Mesenteric fat pad (tissue), 1 donor: ENCODE measurements around the gene GARIN5A. TPM values are rescaled to one million over a fixed set of nuclear protein-coding genes. Genes with fewer than 3 reads are reported as not detected.
"Not testable (repeated sequence)": the region's sequence is repeated elsewhere in the genome, so short reads cannot be mapped to it uniquely, and the experiment has no call there.

Experiments used
- DNase-seq: peaks from one replicate; pipeline ENCODE4 v3.0.0-alpha.2; 2020; ENCODE audit warnings: low spot score
- total RNA-seq: library from RNA; stranded (reverse); fragmentation: NEBNext Ultra II Directional; extraction: Animal tissue kit (Norgen Biotek cat#: 25700); gene quantifications from one replicate; pipeline ENCODE4 v1.2.1, GENCODE V29; 2021
- donor health status: DM: yes; HTN: yes; CAD: no.

GARIN5A gene
- total RNA-seq, 1 donor from 2014 or later = 0.35 TPM

DNA sequence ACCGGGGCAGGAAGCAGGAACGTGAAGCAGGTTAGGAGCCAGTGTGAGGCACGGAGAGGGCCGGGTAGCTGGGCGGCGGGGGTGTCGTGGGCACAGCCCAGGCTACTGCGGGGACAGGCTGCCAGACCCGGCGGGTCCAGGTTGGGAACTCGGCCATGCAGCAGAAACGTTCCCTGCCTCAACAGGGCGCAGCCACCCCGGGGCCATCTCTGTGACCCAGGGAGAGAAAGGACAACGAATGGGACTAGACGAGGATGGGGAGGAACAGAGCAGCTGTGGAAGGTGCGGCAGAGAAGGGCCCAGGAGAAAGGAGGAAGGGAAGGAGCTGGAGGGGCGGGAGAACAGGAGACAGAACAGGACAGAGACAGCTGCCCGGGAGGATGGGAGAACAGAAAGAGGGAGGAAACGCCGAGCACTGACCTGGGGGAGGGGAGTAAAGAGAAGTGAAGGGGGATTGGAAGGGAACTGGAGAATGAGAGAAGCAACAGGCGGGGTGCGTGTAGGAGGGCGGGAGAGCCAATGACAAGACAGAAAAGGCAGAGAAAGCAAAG is 12.9 kb upstream of the GARIN5A start:
- no peak for DNase-seq

DNA sequence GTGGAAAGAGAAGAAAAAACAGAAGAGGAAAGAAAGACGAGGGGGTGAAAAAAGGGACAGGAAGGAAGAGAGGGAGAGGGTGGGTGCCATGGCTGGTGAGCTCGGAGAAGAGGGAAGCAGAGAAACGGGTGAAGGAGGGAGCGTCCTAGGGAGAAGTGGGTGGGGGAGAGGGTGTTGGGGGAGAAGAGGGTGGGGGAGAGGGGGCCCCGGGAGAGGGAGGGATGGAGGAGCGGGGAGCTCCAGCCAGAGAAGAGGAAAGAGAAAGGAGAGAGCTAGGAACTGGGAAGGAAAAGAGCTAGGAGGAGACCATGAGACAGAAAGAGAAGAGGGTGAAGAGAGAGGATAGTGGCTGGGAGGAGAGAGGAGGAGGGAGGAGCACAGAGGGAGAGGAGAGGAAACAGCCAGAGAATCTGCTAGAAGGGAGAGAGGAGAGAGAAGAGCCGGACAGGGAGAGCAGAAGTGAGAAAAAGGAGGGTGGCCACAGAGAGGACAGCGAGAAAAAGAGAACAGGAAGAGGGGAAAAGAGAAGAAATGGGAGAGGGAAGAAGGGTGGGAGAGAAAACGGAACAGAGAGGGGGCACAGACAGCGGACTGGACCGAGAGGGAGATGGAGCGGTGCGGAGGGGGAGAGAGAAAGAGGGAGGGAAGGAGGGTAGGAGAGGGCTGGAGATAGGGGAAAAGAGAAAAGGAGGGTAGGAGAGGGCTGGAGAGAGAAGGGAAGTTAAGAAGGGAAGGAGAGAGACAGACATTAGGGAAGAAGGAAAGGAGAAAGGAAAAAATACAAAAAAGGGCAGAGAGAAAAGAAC is 11.9 kb upstream of the GARIN5A start:
- no peak for DNase-seq

DNA sequence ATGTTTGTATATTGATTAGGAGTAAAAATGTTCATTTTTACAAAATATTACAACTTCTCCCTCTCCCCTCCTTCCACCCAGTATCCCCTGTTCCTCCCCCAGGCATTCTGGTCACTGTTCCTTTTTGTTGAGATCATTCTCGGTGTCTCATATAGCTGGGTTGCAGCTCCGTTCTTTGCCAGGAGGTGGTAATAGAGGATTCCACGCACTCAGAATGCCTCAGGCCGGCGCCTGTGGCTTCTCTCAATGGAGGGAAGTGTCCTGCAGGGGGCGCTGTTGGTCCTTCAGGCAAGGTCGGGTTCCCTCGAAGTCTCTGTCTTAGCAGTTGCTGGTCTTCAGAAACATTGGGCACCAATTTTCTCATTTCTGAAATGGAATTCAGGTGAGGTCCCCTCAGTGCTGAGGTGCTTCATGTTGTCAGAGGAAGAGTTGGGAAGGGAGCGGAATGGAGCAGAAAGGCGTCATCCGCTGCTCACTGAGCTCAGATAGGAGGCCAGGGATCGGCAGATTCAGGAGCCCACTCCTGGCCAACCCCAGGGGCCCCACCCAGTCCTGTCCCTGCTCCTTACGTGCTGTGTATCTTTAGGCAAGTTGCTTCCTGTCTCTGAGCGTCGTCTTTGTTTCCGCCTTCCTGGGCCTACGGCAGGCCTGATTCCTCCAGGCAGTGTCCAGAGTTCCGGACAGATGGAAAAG is 10.3 kb upstream of the GARIN5A start:
- DNase-seq = no peak

DNA sequence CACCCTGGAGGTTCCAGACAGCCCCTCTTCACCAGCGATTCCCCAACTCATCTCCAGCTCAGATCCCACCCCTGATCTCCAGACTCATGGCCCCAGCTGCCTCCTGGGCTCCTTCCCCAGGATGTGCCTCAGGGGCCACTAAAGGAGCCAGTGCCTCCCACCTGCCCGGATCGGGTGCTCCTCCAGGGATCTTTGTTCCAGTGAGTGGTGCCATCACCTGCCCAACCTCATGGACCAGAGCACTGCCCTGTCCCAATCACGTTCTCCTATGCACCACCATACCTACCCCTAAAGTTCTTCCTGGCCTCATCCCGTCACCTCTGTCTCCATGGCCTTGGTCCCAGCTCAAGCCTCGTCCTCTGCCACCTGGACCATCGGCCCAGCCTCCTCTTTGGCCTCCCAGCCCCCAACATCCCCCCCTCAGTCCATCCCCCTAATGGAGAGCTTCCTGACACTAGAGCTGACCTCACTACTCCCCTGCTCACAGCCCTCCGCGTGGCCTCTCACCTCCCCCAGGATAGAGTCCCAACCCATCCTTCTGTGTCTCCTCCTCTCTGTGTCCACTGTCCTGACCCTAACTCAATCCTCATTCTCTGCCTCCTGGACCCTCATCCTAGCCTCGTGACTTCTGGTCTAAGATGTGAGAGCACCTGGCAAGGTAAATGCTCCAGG is 8.8 kb upstream of the GARIN5A start:
- DNase-seq = no peak

DNA sequence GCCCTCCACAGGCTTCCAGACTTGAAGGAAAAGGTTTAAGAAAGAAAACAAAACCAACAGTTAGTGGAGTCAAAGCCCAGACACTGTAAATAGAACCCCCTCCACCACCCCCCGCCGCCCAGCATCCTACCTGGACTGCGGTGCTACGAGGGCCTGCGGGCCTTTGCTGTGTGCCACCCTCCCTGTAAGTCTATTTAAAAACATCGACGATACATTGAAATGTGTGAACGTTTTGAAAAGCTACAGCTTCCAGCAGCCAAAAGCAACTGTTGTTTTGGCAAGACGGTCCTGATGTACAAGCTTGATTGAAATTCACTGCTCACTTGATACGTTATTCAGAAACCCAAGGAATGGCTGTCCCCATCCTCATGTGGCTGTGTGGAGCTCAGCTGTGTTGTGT is 6.3 kb upstream of the GARIN5A start:
- DNase-seq = no peak

DNA sequence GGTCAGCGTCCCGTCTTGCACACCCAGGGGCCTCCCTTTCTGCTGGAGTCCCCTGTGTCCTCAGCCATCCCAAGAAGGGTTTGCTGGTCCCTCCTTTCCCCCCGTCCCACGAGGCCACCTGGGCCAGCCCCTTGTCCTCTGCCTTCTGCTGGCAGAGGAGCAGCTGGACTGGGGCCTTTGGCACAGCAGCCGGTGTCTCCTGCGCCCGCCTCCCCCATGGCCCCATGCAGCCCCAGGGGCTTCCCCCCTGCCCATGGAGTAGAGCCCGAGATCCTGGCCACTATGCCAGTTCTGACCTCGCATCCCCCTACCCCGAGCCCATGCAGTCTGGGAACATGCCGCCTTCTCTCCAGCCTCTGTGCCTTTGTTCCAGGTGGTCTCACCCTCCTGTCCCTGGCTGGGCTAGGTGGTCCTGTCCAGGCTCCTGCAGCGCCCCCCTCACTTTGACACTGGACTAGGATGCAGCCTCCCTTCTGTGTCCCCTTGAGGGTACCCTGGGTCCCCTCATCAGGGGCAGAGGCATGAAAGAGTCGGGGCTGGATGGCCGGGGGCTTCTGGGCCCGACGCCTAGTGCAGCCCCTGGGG is 5.7 kb upstream of the GARIN5A start:
- no peak for DNase-seq

DNA sequence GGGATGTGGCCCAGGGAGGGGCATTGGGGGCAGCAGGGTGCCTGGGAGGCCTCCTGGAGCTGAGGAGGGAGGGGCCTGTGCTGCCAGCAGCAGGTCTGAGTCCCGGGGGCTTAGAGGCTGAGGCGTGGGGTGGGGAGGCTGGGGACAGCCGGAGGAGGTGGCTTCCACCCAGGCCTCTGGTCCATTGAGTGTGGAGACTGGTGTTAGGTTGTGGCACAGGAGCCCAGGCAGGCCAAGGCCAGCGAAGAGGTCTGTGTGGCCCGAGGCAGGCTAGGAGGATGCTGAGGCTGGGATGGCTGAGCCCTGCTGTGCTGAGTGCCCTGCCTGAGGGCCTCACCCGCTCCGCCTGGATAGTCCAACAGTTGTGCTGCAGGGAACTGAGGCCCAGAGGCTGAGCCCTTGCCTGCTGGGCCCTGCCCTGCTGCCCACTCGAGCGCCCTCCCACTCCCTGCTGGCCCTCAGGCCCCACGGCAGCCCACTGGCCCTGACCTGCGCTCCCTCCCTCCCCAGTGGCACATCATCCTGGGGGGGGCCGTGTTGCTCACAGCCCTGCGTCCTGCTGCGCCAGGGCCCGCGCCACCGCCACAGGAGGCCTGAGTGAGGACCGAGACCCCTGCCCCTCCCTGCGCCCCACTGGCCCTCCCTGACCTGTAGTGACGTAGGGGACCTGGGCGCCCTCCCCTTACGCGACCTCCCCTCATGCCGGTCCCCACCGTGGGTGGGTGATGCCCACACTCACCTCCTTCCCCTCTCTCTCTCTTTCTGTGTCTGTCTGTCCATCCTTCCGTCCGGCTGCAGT is 4.9 kb upstream of the GARIN5A start:
- DNase-seq = peak; percentile 86

DNA sequence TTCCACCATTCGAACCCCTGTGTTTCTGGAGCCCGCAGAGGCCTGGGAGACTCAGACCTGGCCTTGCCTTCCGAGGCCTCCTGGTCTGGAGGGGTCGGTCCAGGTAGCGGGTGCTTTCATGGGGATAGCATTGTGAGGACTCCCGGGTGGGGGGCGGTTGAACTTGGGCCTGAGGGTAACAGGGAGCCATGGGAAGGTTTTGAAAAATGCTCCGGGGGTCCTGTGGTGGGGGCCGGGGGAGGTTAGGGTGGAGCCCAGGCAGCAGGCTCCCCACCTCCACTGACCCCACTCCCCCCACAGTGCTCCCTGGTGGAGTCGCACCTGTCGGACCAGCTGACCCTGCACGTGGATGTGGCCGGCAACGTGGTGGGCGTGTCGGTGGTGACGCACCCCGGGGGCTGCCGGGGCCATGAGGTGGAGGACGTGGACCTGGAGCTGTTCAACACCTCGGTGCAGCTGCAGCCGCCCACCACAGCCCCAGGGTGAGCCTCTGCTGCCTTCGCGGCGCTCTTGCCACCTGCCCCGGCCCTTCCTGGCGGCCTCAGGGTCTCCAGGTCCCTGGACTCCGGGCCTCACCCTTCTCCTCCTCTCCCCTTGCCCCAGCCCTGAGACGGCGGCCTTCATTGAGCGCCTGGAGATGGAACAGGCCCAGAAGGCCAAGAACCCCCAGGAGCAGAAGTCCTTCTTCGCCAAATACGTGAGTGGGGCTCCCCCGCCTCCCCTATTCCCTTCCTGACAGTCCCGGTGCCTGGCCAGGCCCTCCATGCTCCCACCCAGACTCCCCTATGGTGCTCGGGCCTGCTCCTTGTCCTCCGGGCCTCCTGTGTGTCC is 3.8 kb upstream of the GARIN5A start:
- DNase-seq = peak; percentile 83

DNA sequence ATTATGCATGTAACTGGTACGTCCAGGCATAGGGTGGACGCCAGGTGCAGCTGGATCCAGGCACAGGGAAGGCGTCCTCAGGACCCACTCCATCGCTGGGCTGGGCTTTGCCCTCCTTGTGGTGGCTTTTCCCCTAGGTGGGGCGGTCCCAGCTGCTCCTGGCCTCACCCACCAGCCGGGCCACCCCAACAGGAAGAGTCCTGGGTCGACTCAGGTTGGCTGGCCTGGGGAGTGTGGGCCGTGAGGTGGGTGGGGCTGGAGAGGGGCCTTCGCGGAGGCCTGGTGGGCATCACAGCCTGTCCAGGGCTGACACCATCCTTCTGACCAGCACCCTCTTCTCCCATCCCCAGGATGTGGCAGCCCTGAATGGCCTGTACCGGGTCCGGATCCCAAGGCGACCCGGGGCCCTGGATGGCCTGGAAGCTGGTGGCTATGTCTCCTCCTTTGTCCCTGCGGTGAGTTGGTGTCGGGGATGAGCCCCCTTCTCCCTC is 3.2 kb upstream of the GARIN5A start:
- DNase-seq = no peak

DNA sequence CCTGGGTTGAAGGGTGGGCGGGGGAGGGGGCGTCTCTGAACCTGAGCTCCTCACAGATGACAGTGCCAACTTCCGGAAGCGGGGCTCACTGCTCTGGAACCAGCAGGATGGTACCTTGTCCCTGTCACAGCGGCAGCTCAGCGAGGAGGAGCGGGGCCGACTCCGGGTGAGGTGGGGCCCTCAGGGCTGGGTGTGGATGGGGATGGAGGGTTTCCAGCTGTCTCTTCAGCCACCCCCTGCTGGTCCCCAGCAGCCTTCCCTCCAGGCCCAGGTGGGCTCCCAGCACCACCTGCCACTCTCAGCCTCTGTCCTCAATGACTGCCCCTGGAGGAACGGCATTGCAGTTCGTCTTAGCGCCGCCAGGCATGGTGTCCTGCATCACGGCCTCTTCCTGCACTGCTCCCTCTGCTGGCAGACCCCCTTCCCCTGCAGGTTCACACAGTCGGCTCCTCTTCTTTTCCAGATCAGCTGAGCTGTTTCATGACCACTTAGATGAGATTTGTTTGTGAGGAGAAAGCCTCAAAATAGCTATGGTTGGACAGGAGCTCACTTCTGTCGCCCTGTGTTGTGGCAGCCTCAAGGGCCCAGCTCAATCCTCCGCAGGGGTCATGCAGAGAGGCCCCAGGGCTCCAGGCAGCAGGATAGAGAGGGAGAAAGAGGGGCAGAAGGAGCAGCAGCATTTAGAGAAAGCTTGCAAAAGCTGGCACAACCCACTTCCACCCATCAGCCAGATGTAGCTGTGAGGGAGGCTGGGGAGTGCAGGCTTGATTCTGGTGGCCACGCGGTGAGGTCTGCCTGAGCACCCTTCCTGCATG is 2.5 kb upstream of the GARIN5A start:
- DNase-seq = no peak

DNA sequence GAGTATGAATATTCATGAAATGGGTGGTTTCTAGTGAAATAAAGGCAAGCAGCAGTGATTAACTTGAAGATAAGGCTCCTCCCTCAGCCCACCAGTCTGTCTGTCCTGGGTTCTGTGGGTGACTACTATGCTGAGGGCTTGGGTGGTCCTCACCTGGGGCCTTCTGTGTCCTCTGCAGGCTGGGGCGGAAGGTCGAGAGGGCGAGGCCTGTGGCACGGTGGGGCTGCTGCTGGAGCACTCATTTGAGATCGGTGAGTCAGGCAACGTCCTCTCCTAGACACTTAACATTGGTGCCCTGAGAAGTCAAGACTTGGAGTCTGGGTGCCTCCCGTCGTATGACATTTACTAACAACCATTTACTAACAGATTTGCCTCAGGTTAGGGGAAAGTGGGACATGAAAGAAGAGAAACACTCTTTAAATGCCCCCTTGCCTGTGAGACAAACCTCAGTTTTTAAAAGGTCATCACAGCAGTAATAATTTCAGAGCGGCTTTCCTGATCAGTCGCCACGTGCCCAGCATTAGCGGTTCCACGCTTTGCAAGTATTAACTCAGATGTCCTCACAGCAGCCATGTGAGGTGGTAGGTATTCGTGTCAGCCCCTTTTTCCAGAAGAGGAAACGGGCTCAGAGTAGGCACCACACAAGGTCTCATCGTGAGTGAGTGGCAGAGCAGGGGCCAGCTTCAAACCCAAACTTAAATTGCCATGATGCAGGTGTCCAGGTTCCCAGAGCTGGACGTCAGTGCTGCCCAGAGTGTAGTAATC is 1.3 kb upstream of the GARIN5A start:
- DNase-seq = no peak

DNA sequence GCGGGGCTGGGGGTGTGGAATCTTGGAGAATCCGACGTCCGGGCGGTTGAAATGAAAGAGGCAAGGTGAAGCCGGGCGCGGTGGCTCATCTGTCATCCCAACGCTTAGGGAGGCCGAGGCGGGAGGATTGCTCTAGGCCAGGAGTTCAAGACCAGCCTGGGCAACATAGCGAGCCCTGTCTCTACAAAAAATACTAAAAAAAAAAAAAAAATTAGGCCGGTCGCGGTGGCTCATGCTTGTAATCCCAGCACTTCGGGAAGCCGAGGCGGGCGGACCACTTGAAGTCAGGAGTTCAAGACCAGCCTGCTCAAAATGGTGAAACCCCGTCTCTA is 225 bp upstream of the GARIN5A start:
- no peak for DNase-seq

DNA sequence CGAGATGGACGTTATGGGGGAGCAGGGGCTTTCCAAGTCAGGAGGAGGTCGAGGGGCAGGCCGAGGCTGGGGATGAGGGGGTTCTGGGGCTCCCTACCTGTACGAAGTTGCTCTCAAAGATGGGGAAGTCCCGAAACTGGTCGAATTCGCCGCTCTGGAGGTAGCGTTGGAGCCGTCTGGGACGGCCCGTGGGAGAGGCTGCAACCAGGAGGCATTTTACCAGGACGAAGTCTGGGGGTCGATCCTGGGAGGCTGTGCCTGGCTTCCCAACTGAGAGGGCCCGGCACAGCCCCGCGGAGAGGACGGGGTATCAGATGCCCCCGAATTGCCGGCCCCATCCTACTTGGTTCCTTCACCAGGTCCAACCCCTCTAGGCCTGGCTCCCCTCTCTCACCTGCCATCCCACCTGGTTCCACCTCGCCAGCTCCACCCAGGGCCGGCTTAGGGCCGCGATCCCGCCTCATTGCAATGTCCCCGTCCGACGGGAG is 868 bp downstream of the GARIN5A start:
- DNase-seq = no peak

DNA sequence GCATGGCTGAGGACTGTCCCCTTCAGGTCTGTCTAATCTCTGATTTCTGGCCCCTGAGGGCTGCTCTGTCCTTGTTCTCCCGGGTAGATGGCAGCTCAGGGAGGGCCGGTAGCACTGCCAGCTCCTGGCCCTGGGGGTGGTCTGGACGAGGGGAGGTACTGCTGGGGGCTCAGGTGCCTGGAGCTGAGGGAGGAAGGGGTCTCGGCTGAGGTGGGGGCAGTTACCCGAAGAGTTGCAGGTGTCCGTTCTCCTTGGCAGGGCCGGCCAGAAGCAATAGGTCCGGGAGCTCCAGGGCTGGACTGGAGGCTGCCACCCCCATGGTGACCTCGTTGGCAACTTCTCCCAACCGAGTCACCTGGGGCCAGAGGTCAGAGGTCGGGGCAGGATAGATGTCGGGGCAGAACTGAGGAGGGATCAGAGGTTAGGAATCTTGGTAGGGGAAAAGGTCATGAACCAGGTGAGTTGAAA is 1.5 kb downstream of the GARIN5A start:
- DNase-seq = no peak

DNA sequence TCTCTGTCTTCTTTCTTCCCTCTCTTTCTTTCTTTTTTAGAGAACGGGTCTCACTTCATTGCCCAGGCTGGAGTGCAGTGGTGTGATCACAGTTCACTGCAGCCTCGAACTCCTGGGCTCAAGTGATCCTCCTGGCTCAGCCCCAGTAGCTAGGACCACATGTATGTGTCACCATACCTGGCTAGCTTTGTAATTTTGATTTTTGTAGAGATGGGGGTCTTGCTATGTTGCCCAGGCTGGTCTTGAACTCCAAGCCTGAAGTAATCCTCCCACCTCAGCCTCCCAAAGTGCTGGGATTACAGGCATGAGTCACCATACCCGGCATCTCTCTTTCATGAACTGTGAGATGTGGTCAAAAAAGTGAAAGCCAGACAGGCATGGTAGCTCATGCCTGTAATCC is 3.3 kb downstream of the GARIN5A start:
- not testable (repeated sequence) for DNase-seq

DNA sequence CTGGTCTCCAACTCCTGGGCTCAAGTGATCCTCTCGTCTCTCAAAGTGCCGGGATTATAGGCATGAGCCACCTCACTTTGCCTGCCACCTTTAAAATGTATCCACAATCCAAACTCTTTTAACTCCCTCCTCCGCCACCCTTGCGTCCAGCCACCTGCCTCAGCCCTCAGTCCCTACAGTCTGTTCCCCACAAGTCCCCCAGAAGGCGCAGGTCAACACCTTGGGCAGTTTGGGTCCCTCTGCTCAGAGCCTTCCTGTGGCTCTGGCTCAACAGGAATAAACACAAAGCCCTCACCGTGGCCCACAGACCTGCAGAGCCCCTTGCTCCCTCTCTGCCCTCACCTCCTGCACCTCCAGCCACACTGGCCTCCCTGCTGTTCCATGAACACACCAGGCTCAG is 7.8 kb downstream of the GARIN5A start:
- DNase-seq = no peak

DNA sequence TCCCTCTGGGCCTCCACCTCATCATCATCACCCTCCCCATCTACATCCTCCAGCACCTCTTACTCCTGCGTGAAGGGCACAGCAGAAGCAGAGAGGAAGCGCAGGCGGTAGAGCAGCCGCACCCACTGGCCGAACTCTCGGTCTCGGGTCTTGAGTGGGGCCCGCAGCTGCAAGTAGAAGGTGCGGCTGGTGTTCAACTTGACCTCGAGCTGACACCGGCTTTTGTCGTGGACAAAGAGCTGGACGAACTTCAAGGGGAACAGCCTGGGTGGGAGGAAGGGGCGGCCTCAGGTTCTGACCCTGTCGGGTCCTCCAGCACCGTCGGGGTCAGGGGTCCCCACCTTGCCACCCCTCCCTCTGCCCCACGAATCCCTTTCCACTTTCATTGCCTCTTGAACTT is 9.1 kb downstream of the GARIN5A start:
- no peak for DNase-seq

DNA sequence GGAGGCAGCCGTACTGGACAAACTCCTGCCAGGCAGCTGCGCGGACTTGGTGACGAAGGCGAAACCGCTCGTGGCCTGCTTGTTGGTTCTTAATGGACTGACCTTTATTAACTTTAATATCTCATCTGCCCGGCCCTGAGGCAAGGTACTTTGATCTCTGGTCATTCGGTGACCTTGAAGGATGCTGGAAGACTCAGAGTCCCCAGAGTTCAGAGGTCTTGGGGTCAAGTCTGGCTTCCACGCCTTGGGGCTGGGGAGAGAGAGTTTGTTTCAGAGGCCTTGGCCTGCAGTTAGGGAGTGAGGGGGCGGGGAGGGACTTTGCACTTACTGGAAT is 10.0 kb downstream of the GARIN5A start:
- no peak for DNase-seq
